ENCODE data around the gene SORBS1.

Gene SORBS1

DNA sequence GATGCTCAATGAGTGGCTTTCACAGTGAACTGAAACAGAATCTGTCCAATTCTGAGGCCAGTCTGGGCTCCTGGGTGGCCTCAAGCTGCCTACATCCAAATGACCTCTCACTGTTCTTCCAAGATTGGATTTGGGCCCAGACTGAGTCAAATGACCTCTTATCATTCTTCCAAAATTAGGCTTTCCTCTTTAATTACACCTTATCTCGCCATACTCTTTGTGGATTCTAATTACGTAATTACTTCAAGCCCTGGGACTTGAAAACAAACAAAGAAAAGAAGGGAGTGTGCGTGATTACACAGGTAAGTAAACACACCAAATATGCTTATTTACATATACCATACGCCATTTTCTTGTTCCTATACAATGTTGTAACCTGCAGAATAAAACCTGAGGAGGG is 18.8 kb downstream of the SORBS1 start:
- in situ Hi-C loops (cut with MboI; ENCODE audit: low sequenced_read_pairs), result no loop called here

DNA sequence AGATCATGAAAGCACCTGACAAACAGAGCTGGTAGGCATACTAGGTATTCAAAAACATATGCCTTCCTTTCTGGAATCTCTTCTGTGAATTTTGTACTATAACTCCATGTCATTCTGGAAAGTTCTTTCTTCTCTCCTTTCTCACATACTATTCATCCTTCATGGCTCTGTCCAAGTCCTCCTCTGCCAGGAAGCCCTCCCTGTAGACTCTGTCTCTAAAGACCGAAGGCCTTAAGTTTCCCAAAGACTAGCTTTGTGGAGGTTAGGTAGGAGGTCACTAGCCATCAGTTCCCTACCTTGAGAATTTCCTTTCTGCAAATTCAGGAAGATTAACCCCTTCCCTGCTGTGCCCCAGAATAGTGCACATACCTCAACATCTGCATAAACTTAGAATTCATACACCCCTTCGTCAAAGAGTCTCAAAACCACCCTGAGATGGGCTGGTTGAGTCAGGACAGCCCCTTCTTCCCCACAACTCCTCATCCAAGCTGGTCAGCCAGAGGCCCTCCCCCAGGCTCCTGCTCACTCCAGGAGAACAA is 20.6 kb downstream of the SORBS1 start:
- in situ Hi-C loops (cut with MboI; ENCODE audit: low sequenced_read_pairs), result no loop called here

- in situ Hi-C loops (cut with MboI; ENCODE audit: low sequenced_read_pairs), result no loop called here
These were observed 21.4 kb downstream of the SORBS1 start for GRCh38 chr10:95539560-95540284.

DNA sequence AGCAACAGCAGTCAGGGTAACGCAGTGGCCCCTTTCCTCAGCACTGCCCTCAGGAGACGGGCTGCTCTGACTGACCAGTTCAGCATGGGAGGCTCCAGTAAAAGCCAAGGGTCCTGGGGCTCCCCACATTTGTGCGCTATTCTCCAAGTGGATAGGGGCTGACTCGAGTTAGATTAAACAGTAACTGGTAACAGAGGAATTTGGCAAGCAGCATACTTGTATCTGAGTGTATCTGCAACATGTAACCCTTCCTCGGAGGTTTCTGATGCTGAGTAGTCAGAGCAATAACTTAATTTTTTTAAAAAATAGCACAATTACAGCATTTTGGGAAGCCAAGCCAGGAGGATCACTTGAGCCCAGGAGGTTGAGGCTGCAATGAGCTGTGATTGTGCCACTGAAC is 22.8 kb downstream of the SORBS1 start:
- in situ Hi-C loops (cut with MboI; ENCODE audit: low sequenced_read_pairs), result no loop called here

GRCh38 chr10:95537542-95537927 is 23.6 kb downstream of the SORBS1 start:
- in situ Hi-C loops (cut with MboI; ENCODE audit: low sequenced_read_pairs), result no loop called here

DNA sequence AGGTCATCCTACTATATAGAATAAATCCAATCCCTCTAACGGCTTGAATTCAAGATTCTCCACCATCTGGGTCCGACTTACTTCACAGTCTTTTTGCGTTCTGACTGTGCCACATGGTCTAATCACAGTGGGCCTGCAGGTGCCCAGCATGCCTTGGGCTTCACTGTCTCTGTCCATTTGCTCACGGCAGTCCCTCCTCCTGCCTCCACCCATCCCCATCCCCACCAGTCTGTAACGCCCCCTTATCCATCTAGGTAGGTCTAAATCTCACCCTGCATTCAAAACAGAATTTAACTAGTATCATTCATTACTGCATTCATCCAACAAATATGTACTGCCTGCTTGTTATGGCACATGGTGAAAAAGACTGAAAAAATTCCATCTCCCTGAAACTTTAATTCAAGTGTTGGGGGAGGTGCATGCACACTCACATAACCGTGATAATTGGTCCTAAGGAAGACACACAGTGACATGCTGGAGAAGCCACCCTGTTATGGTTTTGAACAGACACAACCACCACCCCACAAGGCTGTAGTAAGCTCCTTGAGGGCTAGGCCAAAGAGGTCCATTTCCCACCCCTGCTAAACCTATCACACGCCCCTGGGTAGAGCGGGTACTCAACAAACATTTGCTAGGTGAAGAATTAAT is 24.2 kb downstream of the SORBS1 start:
- in situ Hi-C loops (cut with MboI; ENCODE audit: low sequenced_read_pairs), result no loop called here

DNA sequence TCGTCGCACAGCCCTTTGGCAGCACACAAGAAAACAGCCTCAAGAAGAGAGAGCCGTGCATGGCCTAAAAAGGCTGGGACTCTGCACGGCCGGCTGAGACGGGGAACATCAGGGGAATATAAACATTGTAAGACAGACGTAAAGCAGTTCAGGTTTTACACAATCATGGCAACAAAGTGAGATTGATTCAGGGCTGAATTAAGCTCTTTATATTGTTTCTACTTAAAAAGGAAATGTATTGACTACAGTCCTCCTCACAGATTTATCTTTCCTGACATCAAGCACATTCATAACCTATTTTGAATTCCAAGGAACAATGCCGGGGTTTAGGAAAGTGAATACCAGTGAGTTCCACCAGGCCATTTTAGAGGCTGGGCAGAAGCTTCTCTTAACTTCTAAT is 25.2 kb downstream of the SORBS1 start:
- in situ Hi-C loops (cut with MboI; ENCODE audit: low sequenced_read_pairs), result no loop called here

- in situ Hi-C loops (cut with MboI; ENCODE audit: low sequenced_read_pairs), result no loop called here
These were observed 25.6 kb downstream of the SORBS1 start for GRCh38 chr10:95535526-95535925.

DNA sequence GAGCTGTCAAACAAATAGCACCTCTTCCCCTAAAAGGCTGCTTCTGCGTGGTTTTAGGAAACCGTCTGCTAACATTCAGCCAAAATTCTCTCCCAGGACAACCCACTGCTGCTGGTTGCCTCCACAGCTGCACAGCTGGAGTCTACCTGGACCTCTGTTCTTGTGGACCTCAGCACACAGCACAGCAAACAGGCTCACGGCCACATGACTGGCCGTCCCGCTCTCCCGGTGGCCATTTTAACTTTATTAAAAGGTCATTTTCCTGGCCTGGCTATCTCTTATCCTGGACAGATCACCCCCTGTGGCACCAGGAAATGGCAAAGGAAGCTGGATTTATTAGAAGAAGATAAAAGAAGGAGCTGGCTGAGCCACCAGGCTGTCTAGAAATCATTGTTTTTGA is 27.6 kb downstream of the SORBS1 start:
- in situ Hi-C loops (cut with MboI; ENCODE audit: low sequenced_read_pairs), result no loop called here

GRCh38 chr10:95532536-95532935 is 28.6 kb downstream of the SORBS1 start:
- in situ Hi-C loops (cut with MboI; ENCODE audit: low sequenced_read_pairs), result no loop called here

GRCh38 chr10:95531994-95532399 is 29.2 kb downstream of the SORBS1 start:
- in situ Hi-C loops (cut with MboI; ENCODE audit: low sequenced_read_pairs), result no loop called here

DNA sequence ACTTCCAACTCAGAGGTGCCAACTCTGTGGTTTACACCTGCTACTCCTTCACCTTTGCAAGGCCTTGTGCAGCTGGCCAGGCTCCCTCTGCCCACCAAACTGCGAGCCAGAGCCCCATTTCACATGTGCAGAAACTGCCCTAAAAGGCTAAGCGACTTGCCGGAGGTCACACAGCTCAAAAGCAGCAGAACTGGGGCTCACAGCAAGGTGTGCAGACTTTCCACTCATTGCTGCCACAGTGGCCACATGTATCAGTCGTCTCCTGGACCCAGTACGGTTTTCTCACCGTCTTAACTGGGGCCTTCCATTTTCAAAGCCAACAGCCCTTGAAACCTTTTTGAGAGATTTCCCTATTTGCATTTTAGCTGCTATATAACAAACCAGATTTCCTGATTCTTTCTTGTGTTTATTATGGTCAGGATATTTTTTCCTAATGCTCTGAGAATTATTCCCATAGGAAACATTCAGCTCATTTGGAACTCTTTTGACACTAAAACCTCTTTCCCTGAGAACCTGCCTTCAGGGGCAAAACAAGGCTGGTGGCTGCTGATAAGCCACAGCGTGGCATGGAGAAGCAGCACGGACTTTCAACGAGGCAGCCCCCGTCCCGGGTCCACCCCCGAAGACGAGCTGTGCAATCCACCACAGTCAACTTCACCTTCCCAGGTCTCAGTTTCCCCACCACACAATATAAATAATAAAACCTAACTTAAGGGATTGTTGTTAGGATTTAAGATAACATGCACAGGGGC is 29.9 kb downstream of the SORBS1 start:
- in situ Hi-C loops (cut with MboI; ENCODE audit: low sequenced_read_pairs), result no loop called here

DNA sequence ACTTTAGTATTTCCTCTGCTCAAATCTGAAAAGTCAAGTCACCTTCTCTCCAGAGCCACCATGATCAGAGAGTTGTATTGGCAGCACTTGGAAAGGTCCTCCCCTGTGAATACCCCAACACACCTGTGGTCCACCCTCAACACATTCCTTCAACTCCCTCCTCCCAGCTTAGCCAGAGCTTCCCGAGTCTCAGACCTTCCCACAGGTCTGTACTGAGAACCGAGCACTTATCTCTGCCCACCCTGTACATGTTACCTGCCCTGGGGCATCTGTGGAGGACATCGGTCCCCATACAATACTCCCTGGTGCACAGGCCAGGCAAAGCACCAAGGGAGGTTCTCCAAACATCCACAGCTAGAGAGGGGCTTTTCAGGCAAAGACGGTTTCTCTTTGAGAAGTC is 30.6 kb downstream of the SORBS1 start:
- in situ Hi-C loops (cut with MboI; ENCODE audit: low sequenced_read_pairs), result no loop called here

DNA sequence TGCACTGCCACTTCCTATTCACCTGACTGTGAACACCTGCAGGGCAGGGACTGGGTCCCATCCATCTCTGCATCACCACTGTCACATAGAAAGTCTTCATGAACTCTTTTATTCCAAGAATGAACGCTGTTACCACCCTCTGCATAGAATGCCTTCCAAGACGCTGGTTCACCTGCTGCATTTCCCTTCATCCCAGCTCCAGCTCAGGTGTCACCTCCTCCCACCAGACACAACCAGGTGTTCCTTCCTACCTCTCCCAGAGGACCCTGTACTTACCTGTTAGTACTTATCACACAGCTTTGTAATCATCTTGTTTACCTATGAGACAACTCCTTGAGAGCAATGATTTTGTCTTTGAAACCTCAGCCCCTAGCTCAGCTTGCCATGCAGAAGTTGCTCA is 31.1 kb downstream of the SORBS1 start:
- in situ Hi-C loops (cut with MboI; ENCODE audit: low sequenced_read_pairs), result no loop called here

- in situ Hi-C loops (cut with MboI; ENCODE audit: low sequenced_read_pairs), result no loop called here
These were observed 35.1 kb downstream of the SORBS1 start for GRCh38 chr10:95526044-95526443.

DNA sequence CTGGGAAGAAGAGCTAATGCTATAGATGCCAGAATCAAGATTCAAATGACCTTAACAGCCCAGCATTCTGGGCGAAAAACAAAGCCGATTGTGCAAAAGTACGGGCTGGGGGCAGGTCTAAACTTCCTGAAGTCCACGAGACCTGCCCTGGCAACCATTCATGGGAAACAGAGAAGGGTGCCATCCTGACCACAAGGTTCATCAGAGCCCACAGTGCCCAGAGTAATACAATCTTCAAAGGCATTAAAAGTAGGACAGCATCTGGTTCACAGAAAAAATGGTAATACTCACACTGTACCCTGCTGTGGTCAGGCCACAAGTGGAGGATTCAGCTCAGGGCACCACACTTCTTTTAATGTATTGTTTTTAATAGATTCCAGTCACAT is 36.1 kb downstream of the SORBS1 start:
- in situ Hi-C loops (cut with MboI; ENCODE audit: low sequenced_read_pairs), result no loop called here

- in situ Hi-C loops (cut with MboI; ENCODE audit: low sequenced_read_pairs), result no loop called here
These were observed 36.7 kb downstream of the SORBS1 start for GRCh38 chr10:95524358-95525032.

DNA sequence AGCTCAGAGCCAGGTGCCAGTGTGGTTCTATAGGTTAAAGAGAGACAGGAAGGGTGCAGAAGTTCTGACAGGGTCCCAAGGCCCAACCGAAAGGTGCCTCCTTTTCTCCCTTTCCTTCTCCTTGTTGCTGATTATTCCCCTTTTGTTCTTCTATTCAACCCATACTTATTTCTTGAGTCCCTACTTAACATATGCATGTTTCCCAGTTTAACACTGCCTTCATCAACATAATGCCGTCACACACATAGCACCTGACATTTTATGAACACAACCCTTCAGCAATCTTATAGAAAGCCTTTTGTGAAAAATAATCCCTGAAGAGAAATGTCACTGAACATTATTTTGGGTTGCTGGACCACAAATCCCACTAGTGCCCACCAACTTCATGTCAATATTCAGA is 39.1 kb downstream of the SORBS1 start:
- in situ Hi-C loops (cut with MboI; ENCODE audit: low sequenced_read_pairs), result no loop called here

DNA sequence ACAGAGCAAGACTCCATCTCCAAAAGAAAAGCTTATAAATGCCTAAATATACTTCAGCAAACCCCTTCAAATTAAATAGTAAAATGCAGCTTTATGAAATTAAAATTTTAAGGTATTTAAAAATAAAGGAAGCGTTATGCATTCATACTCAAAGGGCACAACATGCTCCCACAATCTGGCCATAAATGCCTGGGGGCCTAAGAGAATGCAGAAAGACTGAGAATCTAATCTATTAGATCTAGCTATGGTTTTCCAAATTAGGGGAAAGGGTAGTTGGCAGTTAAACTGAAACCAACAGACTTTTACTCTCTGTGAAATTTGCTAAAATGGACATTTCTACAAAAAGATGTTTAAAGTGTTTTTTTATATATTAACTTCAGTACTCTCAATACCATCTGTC is 40.6 kb downstream of the SORBS1 start:
- in situ Hi-C loops (cut with MboI; ENCODE audit: low sequenced_read_pairs), result no loop called here

- in situ Hi-C loops (cut with MboI; ENCODE audit: low sequenced_read_pairs), result no loop called here
These were observed 42.4 kb downstream of the SORBS1 start for GRCh38 chr10:95518455-95519452.

All from HL-60/S4 (cell line).